Right hindlimb (tissue), 1 donor: ENCODE measurements around the gene VAV3.
"Not testable (repeated sequence)": the region's sequence is repeated elsewhere in the genome, so short reads cannot be mapped to it uniquely, and the experiment has no call there.

Experiments
- DNase-seq: peaks from one replicate; pipeline ENCODE4 v3.0.0-alpha.2; 2018

The VAV3 gene

GRCh38 chr1:107710005-107710404, 255.0 kb downstream of the VAV3 start:
- DNase-seq = no peak

- no peak for DNase-seq
These were observed 257.9 kb downstream of the VAV3 start for GRCh38 chr1:107707111-107707510.

- no peak for DNase-seq
These were observed 258.8 kb downstream of the VAV3 start for GRCh38 chr1:107706182-107706581.

GRCh38 chr1:107704911-107705310, 260.1 kb downstream of the VAV3 start:
- no peak for DNase-seq

- no peak for DNase-seq
These were observed 261.9 kb downstream of the VAV3 start for GRCh38 chr1:107702946-107703571.

- DNase-seq = not testable (repeated sequence)
These were observed 264.3 kb downstream of the VAV3 start for GRCh38 chr1:107700651-107701050.

- no peak for DNase-seq
These were observed 266.8 kb downstream of the VAV3 start for GRCh38 chr1:107698161-107698560.

- DNase-seq = no peak
These were observed 269.6 kb downstream of the VAV3 start for GRCh38 chr1:107695341-107695740.

GRCh38 chr1:107692580-107693345, 272.2 kb downstream of the VAV3 start:
- DNase-seq = no peak

GRCh38 chr1:107691540-107691939, 273.4 kb downstream of the VAV3 start:
- DNase-seq = no peak

- DNase-seq = no peak
These were observed 274.5 kb downstream of the VAV3 start for GRCh38 chr1:107690491-107690890.

GRCh38 chr1:107689733-107690132, 275.2 kb downstream of the VAV3 start:
- DNase-seq = no peak

GRCh38 chr1:107689159-107689558, 275.8 kb downstream of the VAV3 start:
- DNase-seq = no peak

GRCh38 chr1:107687849-107688753, 276.9 kb downstream of the VAV3 start:
- DNase-seq = no peak

GRCh38 chr1:107683683-107684082, 281.3 kb downstream of the VAV3 start:
- DNase-seq = no peak

- no peak for DNase-seq
These were observed 281.8 kb downstream of the VAV3 start for GRCh38 chr1:107683191-107683657.

GRCh38 chr1:107682467-107682866, 282.5 kb downstream of the VAV3 start:
- DNase-seq = no peak

GRCh38 chr1:107681001-107681479, 283.9 kb downstream of the VAV3 start:
- no peak for DNase-seq

GRCh38 chr1:107680579-107680985, 284.4 kb downstream of the VAV3 start:
- DNase-seq = no peak

- DNase-seq = no peak
These were observed 285.5 kb downstream of the VAV3 start for GRCh38 chr1:107679411-107679953.

GRCh38 chr1:107678993-107679392, 286.0 kb downstream of the VAV3 start:
- DNase-seq = no peak

- DNase-seq = no peak
These were observed 287.3 kb downstream of the VAV3 start for GRCh38 chr1:107677697-107678096.

GRCh38 chr1:107674486-107674885, 290.5 kb downstream of the VAV3 start:
- no peak for DNase-seq
